Non-pigmented ciliary epithelial cell (primary cell): ENCODE data around the gene SLC2A4.

ENCODE experiments used
- DNase-seq: peaks from one replicate; pipeline ENCODE4 v3.0.0-alpha.2; 2010; ENCODE audit warnings: low read depth

The SLC2A4 gene

GRCh38 chr17:7279448-7279847 lies 2.1 kb upstream of the SLC2A4 start:
- DNase-seq: no peak

DNA sequence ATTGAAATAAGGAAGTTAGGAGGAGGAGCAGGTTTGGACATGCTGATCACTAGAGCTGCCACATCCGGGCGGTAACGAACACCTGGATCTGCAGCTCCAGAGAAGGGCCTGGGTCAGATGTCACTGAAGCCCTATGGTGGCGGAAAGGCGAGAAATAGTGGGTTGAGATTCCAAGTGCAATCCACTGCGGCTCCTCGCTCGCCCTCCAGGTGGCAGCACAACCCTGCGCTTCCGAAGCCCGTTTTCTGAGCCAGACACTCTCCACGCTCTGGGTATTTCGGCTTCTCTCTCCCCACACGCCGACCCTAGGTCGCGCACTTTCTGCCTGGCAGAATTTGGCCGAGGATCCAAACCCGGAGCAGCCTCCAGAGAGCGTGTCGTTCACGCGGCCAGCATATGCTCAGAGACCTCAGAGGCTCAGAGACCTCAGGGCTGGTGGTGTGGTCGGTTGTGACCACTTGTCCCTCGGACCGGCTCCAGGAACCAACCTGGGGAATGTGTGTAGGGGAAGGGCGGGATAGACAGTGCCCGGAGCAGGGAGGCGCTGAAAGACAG lies 922 bp upstream of the SLC2A4 start:
- DNase-seq: no peak

- no peak for DNase-seq
These were observed 634 bp downstream of the SLC2A4 start for GRCh38 chr17:7281953-7282751.

DNA sequence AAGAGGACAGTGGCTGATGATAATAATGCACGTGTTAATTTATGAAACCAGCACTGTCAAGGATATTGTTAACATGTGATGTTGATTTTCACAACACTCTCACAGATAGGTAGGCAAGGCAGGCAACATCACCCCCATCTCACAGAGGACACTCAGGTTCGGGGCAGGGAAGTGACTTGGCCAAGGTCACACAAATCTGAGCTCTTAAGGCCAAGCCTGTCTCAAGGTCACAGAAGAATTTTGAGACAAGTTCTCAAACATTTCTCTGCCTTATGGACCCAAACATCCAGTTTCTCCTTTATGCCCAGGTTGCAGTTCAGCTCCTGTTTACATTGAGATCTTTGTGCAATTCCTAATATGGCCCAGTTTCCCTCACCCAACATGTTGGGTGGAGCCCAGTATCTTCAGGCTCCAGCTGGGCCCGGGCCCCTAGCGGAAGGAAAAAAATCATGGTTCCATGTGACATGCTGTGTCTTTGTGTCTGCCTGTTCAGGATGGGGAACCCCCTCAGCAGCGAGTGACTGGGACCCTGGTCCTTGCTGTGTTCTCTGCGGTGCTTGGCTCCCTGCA lies 1.3 kb downstream of the SLC2A4 start:
- DNase-seq: no peak

- DNase-seq: no peak
These were observed 2.1 kb downstream of the SLC2A4 start for GRCh38 chr17:7283471-7284216.

- DNase-seq: no peak
These were observed 3.4 kb downstream of the SLC2A4 start for GRCh38 chr17:7284911-7285310.

GRCh38 chr17:7285679-7286078 lies 4.2 kb downstream of the SLC2A4 start:
- no peak for DNase-seq

GRCh38 chr17:7289256-7290032 lies 7.9 kb downstream of the SLC2A4 start:
- no peak for DNase-seq

DNA sequence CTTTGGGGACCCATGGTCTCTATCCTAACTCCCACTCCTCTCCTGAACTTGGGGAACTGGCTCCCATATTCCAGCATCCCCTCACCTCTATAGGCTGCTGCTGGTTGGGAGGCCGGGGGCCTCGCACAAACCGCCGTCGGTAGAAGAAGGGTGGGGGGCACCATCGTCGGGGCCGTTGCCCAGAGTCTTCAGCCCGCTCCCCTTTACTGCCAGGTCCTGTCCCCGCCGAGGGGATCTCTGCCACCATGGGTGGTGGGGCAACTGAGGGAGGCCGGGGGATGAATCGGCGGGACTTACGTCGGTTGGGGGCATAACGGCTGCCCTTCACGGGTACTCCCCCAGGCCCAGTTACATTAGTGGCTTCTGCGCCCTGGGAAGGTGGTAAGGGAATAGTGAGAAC lies 8.6 kb downstream of the SLC2A4 start:
- DNase-seq: no peak

DNA sequence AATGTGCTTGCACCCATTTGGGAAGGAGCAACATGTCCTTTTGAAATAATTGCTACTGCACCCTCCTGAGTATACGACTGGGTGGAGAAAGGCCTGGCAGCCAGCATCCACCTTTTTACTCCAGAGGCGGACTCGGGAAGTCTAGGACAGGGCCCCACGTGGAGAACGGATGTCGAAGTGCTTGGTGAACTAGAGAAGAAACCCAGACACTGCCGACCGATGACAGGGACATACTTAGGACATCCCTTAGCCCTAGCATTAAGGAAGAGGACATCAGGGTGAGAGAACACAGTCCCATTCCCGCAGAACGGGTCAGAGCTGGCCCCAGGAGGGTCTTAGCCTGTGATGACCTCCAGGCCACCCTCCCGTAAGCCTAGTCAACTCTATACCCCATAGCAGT lies 9.2 kb downstream of the SLC2A4 start:
- DNase-seq: no peak

DNA sequence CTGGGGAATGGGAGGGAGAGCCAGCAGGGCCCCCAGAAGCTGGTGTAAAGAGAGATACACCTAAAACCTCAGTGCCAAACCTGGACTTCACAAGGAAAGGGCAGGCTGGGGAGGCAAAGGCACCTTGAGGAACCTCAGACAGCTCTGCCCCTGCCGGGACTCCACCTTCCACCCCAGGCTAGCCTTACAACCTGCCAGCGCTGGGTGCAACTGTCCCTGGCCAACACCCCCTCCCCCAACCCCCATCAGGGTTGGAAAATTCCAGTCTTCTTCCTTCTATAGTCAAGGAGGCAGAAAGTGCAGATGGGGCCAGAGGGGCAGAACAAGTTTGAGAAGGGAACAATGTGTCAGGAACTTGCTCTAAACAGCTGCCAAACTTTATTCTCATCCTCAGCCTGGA lies 10.7 kb downstream of the SLC2A4 start:
- DNase-seq: no peak

DNA sequence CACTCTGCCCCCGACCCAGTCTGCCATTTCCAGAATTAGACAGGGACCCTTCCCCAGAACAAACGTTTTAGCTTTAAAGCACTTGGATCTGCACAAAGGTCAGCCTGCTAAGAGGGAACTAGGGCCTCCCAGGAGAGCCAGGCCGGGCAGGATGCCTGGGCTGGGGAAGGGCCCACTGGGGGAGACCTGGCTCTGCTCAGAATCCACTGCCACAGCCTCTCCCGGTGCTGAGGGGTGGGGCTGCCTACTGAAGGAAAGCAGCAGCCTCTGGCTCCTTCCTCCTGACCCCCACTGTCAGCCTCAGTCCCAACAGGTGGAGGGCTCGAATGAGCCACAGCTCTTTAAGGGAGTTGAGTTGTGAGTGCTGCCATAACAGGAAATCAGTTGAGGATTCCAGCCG lies 11.2 kb downstream of the SLC2A4 start:
- no peak for DNase-seq

- DNase-seq: no peak
These were observed 11.6 kb downstream of the SLC2A4 start for GRCh38 chr17:7293159-7293558.

DNA sequence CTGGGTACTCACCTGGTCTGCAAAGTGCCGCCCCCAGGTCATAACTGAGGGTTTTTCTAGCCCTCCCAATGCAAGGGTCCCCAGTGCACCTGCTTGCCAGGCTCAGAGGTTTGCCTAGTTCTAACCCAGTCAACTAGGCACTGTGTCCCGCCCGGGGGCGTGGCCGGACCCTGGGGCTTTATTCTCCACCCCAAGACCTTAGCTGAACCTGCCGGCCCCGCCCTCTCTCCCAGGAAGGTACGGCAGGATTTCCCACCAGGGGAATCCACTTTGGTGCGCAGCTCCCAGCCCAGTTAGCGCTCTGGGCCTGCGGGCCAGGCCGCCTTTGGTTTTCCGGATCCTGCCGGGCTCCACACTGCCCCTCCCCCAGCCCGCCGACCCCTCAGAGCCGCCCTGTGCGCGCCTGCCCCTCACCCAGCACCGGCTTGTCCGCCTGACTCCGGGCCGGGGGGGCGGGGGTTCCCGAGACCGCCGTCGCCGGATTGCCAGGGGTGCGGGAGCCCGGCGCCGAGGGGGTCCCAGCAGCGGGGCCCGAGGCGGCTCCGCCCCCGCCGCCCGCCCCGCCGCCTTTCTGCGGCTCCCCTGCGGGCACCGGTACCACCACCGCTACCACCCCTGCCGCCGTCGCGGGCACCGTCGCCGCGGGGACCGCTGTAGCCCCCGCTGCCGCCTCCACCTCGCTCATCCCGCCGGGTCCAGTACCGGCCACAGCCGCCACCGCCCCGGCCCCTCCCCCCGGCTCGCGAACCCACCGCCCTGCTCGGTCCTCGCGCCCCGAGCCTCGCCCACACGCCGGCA lies 12.5 kb downstream of the SLC2A4 start:
- DNase-seq: no peak

DNA sequence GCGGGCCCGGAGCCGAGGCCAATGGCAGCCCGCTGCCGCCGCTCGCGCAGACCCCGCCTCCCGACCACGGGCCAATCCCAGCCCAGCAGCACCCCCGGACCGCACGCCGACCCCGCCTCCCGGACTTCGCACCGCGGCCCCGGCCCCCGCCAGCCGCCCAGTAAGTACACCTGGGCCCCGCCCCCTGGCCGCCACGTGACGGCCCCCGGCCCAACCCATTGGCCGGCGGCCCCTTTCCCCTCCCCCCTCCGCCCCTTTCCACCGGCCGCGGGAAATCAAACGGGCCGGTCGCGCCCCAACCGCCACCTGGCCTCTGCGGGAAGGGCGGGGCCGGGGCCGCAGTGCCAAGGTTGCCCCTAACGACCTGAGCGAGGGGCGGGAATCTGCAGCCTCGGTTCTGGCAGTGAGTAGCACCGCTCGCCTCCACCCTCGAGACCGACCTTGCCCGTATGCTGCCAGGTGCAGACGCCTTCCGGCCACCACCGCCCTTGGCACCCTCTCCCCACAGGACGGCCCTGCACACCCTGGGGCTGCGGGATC lies 13.2 kb downstream of the SLC2A4 start, which contains the start of gene YBX2:
YBX2 (minus strand) TSS at position 26 of the 540 bp plus-strand sequence. CDS start 139 bp downstream, outside the sequence.
- no peak for DNase-seq

GRCh38 chr17:7295230-7296180 lies 14.0 kb downstream of the SLC2A4 start:
- DNase-seq: no peak

- no peak for DNase-seq
These were observed 14.8 kb downstream of the SLC2A4 start for GRCh38 chr17:7296189-7296861.

- no peak for DNase-seq
These were observed 22.7 kb downstream of the SLC2A4 start for GRCh38 chr17:7304179-7304578.
